K562 (cell line): ENCODE results near the gene ADSS1. TPM values are rescaled to one million over a fixed set of nuclear protein-coding genes. Genes with fewer than 3 reads are reported as not detected.

Experiments used
- ATAC-seq: fragments of 200-7000 bp; cut with Tn5 transposase; 3 replicates; pipeline ENCODE4 v1.9.1; 2020; ENCODE audit warnings: moderate library complexity
- BruUV-seq: library from RNA; stranded (reverse); fragments of 400-500 nt; replicated peaks from 2 replicates; lab custom pipeline; 2021; lab: Mats Ljungman, UMichigan
- CTCF ChIA-PET: fragments of 300-600 bp; formaldehyde crosslinking; extraction: SDS; loops from one replicate; lab custom pipeline; 2021; ENCODE audit warnings: low intra/inter-chr PET ratio; lab: Yijun Ruan, JAX
- POLR2A ChIA-PET: fragments of 300-600, 350-650 bp; sonication (Branson Sonifier 250); formaldehyde crosslinking; extraction: SDS; loops from one replicate; lab custom pipeline; 2021; ENCODE audit warnings: antibody characterized with exemption, inconsistent platforms; lab: Yijun Ruan, JAX
- DNase-seq, 4 experiments: peaks; one replicate each; pipeline versions ENCODE4 v3.0.0 to v3.0.0-alpha.2; 2011 to 2018; ENCODE audit warnings: low spot score in 3 of 4, mixed read lengths in 3 of 4; ENCODE audit errors: extremely low read depth in 1 of 4
- FAIRE-seq: peaks from 2 replicates; lab custom pipeline; 2011; peaks lifted over from hg19 to GRCh38; lab: Jason Lieb, UNC
- H2AFZ ChIP-seq: 2 replicates; pipeline ENCODE4 v1.6.0; 2011; ENCODE audit warnings: low read depth, low read length, control low read depth, inconsistent platforms
- H3K27ac ChIP-seq: fragments of 200-600 bp; 3 replicates; pipeline ENCODE4 v1.8.0; 2011; ENCODE audit warnings: low read depth, mild to moderate bottlenecking, control low read depth, inconsistent platforms, low read length, moderate library complexity, mixed read lengths; ENCODE audit errors: extremely low read depth
- H3K27me3 ChIP-seq, 2 experiments: fragments of 300-600 bp in 1 of 2; 2 replicates in 1 of 2; 3 replicates in 1 of 2; pipeline versions ENCODE4 v1.6.0 to v1.8.0; 2011; ENCODE audit warnings: inconsistent platforms in 2 of 2, low read length in 2 of 2, mild to moderate bottlenecking in 1 of 2, mixed read lengths in 1 of 2, moderate library complexity in 1 of 2; ENCODE audit not compliant: control insufficient read depth in 2 of 2, insufficient read depth in 2 of 2
- H3K36me3 ChIP-seq: fragments of 300-600 bp; 3 replicates; pipeline ENCODE4 v1.8.0; 2011; ENCODE audit warnings: mild to moderate bottlenecking, low read length, inconsistent platforms; ENCODE audit not compliant: control insufficient read depth, insufficient read depth
- H3K4me1 ChIP-seq, 2 experiments: fragments of 200-600 bp in 1 of 2; replicated peaks in 1 of 2; 2 replicates in 1 of 2; 3 replicates in 1 of 2; pipeline versions ENCODE4 v1.5.1 to v1.8.0; 2011; ENCODE audit warnings: inconsistent platforms in 2 of 2, low read length in 2 of 2, mild to moderate bottlenecking in 1 of 2, mixed read lengths in 1 of 2, moderate library complexity in 1 of 2; ENCODE audit not compliant: control insufficient read depth in 2 of 2, insufficient read depth in 2 of 2
- H3K4me2 ChIP-seq: 2 replicates; pipeline ENCODE4 v1.6.1; 2011; ENCODE audit warnings: low read length, control low read depth, inconsistent platforms, mixed read lengths; ENCODE audit not compliant: insufficient read depth
- H3K4me3 ChIP-seq: fragments of 200-600 bp; sonication (generic), shearing (Covaris generic); 2 replicates; pipeline ENCODE4 v1.5.1; 2016; ENCODE audit warnings: control low read depth, inconsistent platforms
- H3K79me2 ChIP-seq: fragments of 200-600 bp; 3 replicates; pipeline ENCODE4 v1.8.0; 2011; ENCODE audit warnings: low read length, inconsistent platforms; ENCODE audit not compliant: control insufficient read depth, insufficient read depth
- H3K9ac ChIP-seq, 2 experiments: 2 replicates each; pipeline versions ENCODE4 v1.6.0 to v1.6.1; 2011; ENCODE audit warnings: low read depth in 2 of 2, low read length in 2 of 2, control low read depth in 1 of 2, inconsistent platforms in 1 of 2, mild to moderate bottlenecking in 1 of 2, mixed read lengths in 1 of 2; ENCODE audit not compliant: insufficient read depth in 1 of 2
- H3K9me1 ChIP-seq: one replicate; pipeline ENCODE4 v1.6.0; 2011; ENCODE audit warnings: inconsistent platforms, mild to moderate bottlenecking, low read length, moderate library complexity; ENCODE audit not compliant: control insufficient read depth, insufficient read depth
- H3K9me3 ChIP-seq: replicated peaks from 2 replicates; pipeline ENCODE4 v1.5.1; 2011; ENCODE audit warnings: low read depth, low read length, inconsistent platforms; ENCODE audit not compliant: control insufficient read depth, insufficient read depth
- H4K20me1 ChIP-seq: replicated peaks from 2 replicates; pipeline ENCODE4 v1.6.1; 2011; ENCODE audit warnings: low read length, inconsistent platforms, mixed read lengths; ENCODE audit not compliant: control insufficient read depth, insufficient read depth
- ARID4B ChIP-seq: sonication (generic); formaldehyde crosslinking; IDR thresholded peaks from 2 replicates; pipeline ENCODE4 v1.8.0; 2022; ENCODE audit warnings: mild to moderate bottlenecking, missing genetic modification reagents
- BCOR ChIP-seq: fragments of 450-650 bp; IDR thresholded peaks from 2 replicates; pipeline ENCODE4 v1.6.1; 2016
- CEBPB ChIP-seq: fragments of 450-650 bp; IDR thresholded peaks from 2 replicates; pipeline ENCODE4 v1.6.1; 2016; ENCODE audit warnings: missing genetic modification characterization, missing compliant biosample characterization
- CUX1 ChIP-seq: fragments of 200-800 bp; sonication (Bioruptor generic); IDR thresholded peaks from 2 replicates; pipeline ENCODE4 v1.6.1; 2016; ENCODE audit warnings: missing genetic modification characterization, missing compliant biosample characterization
- DPF2 ChIP-seq: fragments of 450-650 bp; IDR thresholded peaks from 2 replicates; pipeline ENCODE4 v1.6.1; 2016
- ESRRA ChIP-seq: fragments of 450-650 bp; IDR thresholded peaks from 2 replicates; pipeline ENCODE4 v1.6.1; 2014; ENCODE audit warnings: low read depth, mild to moderate bottlenecking, moderate library complexity, borderline replicate concordance
- MAZ ChIP-seq, 2 experiments: fragments of 450-650 bp in 1 of 2; sonication (generic) in 1 of 2; formaldehyde crosslinking; IDR thresholded peaks in 1 of 2; conservative IDR thresholded peaks in 1 of 2; 2 replicates each; pipeline versions ENCODE4 v1.4.0 to v1.5.0; 2020; ENCODE audit warnings: mild to moderate bottlenecking in 1 of 2, missing genetic modification reagents in 1 of 2
- NFIC ChIP-seq: fragments of 450-650 bp; IDR thresholded peaks from 2 replicates; pipeline ENCODE4 v1.6.1; 2017; ENCODE audit warnings: mild to moderate bottlenecking, inconsistent platforms
- SP1 ChIP-seq: sonication (generic); formaldehyde crosslinking; IDR thresholded peaks from 2 replicates; pipeline ENCODE4 v1.8.1; 2022; ENCODE audit warnings: mild to moderate bottlenecking, missing genetic modification reagents
- TBP ChIP-seq: optimal IDR thresholded peaks from 2 replicates; pipeline ENCODE3; 2011; ENCODE audit warnings: low read depth, low read length, improper control_type of control experiment
- WGBS: fragments of 100-300 bp; shearing (Covaris generic); methylation state at CpG from one replicate; pipeline ENCODE4 v1.1.6; 2016; ENCODE audit warnings: low coverage, mixed read lengths; ENCODE audit not compliant: insufficient coverage; ENCODE audit errors: missing lambda C conversion rate; 5-methylcytosine and 5-hydroxymethylcytosine counted together
- in situ Hi-C: fragments of 300-500 bp; cut with MboI; formaldehyde crosslinking; loops from 4 replicates; pipeline ENCODE4 v1.15.0; 2018; ENCODE audit warnings: inconsistent platforms, mixed read lengths
- intact Hi-C: fragments of 100-400 bp; cut with micrococcal nuclease; formaldehyde crosslinking; loops from 2 replicates; pipeline ENCODE4 v1.14.2; 2022
- polyA plus RNA-seq, 8 experiments: library from polyadenylated mRNA; depleted of rRNA in 4 of 8; stranded (reverse) in 5 of 8; unstranded in 3 of 8; fragments of >200 nt; fragmentation: Nextera tagmentation in 2 of 8; fragmentation: Illumina TruSeq in 1 of 8; extraction: Ambion mirVana in 2 of 8; extraction: Trizol in 1 of 8; gene quantifications; 2 replicates each; pipeline versions ENCODE4 v1.2.1 to v1.2.3, GENCODE V29; 2011 to 2014; ENCODE audit warnings: inconsistent platforms in 1 of 8, missing spikeins in 1 of 8
- total RNA-seq, 7 experiments: library from RNA; depleted of rRNA in 6 of 7; stranded (reverse); fragments of >200 nt in 6 of 7; fragmentation: Illumina TruSeq in 2 of 7; extraction: Trizol in 2 of 7; gene quantifications; 2 replicates each; pipeline versions ENCODE4 v1.2.1 to v1.2.3, GENCODE V29; 2011 to 2021; ENCODE audit warnings: low replicate concordance in 1 of 7

ADSS1 gene
- total and polyA plus RNA-seq, 9 of the 15 experiments (the other 6 are each of a cell fraction or from before 2014, with no cell fraction given) = 0.53 to 5.9 (median 3.9) TPM

DNA sequence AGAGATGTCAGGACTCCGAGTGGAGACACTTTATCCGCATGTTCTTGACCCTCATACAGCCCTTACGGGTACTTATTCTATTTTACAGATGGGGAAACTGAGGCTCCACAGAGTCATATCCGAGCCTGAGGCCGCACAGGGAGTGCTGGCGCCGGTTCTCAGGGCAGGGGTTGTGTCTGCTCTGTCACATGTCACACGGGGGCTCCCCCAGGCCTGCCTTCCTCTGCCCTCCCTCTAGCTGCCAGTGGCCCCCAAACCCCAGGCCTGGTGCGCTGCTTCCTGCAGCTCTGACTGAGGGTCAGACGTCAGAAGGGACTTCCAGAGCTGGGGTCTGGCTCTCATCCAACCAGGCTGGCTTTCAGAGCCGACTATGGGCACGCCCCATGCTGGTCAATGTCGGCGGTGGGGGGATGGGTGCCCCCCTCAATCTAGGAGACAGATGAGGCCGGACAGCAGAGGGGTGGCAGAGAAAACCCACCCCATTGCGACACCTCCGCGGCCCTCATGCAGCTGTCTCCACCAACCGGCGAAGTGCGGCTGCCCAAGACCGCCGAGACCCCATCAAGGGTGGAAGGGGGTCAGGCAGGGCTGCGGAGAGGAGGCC is 35.4 kb upstream of the ADSS1 start:
- Histone ChIP-seq H3K27ac (no peak overlapping the region), H4K20me1 (no peaks in the 10 kb centered on the region; the same call in 1 of the 2 replicates), H3K9ac (peak overlapping the region; percentile 20 to 41; a peak in 3 of 4 replicates), H3K4me2 (0 out of 2 replicates have a peak overlapping the region, but pooled peaks have one; percentile 58), H3K79me2 (peaks cover 31% of the 10 kb centered on the region), H3K4me1 (peaks cover 5 to 67% of the 10 kb centered on the region in 2 experiments; a peak in 4 of 5 replicates), H3K9me3 (no peaks in the 10 kb centered on the region), H3K9me1 (no peaks in the 10 kb centered on the region), H3K27me3 (no peaks in the 10 kb centered on the region), H2AFZ (peak overlapping the region; percentile 71), H3K36me3 (peaks cover 18% of the 10 kb centered on the region; the same call in 2 of the 3 replicates), H3K4me3 (no peak overlapping the region)
- no TSS peak for BruUV-seq
- ChIA-PET POLR2A (interaction anchor here (1.9 kb wide), 1 partner anchor 10 kb away, joined by 12 read pairs; no protein-coding TSS in a partner anchor), CTCF (no interaction called here)
- WGBS = 51% methylated on average over 16 of the region's 24 CpGs
- FAIRE-seq (no peak), ATAC-seq (no peak), DNase-seq (no peak)
- TF ChIP-seq ARID4B (CRISPR knock-in tag) = no peak
- TF ChIP-seq CUX1 (CRISPR knock-in tag) = no peak
- no peak for TF ChIP-seq DPF2
- TF ChIP-seq TBP = peak; percentile 4
- TF ChIP-seq NFIC = peak; percentile 48
- peak; percentile 29; the same call in 1 of the 2 replicates for TF ChIP-seq SP1 (CRISPR knock-in tag)
- peak; percentile 70 for TF ChIP-seq CEBPB (tag)
- TF ChIP-seq BCOR = 0 out of 2 replicates have a peak, but pooled peaks have one; percentile 33
- TF ChIP-seq MAZ (CRISPR knock-in tag; conservative IDR thresholded peaks at IDR 0.05 in 1 of 2, IDR thresholded peaks at IDR 0.05 in 1 of 2) = 0 out of 4 replicates have a peak, but pooled peaks of 1 of the 2 experiments have one; percentile 10
- no peak for TF ChIP-seq ESRRA
- in situ Hi-C loops (no loop called here), intact Hi-C loops (no loop called here)
